Pancreas (tissue), 10 donors: ENCODE results near the gene PLXNC1. TPM values are rescaled to one million over a fixed set of nuclear protein-coding genes. Genes with fewer than 3 reads are reported as not detected.

Experiments used
- ATAC-seq, 4 donors: fragments of 200-7000 bp; cut with Tn5 transposase; one replicate each; pipeline versions ENCODE4 v1.8.0 to v1.9.1; 2020; ENCODE audit warnings: mild to moderate bottlenecking in 4 of 4, moderate library complexity in 4 of 4
- DNase-seq, 6 donors: peaks; one replicate each; pipeline ENCODE4 v3.0.0-alpha.2; 2020
- FAIRE-seq: peaks from 2 replicates; lab custom pipeline; 2012; peaks lifted over from hg19 to GRCh38; lab: Jason Lieb, UNC
- H3K27ac ChIP-seq, 4 donors: fragments of 200-600 bp; sonication (generic); 1 replicate in 3 of 4; 2 replicates in 1 of 4; pipeline versions ENCODE4 v1.5.0 to v1.8.0; 2020
- H3K27me3 ChIP-seq, 4 donors: fragments of 200-600 bp; one replicate each; pipeline ENCODE4 v1.8.0; 2021
- H3K36me3 ChIP-seq, 3 donors: fragments of 200-600 bp; sonication (generic) in 1 of 3; one replicate each; pipeline versions ENCODE4 v1.5.0 to v1.8.0; 2020 to 2021
- H3K4me1 ChIP-seq, 3 donors: fragments of 200-600 bp; one replicate each; pipeline ENCODE4 v1.8.0; 2021
- H3K4me3 ChIP-seq, 4 donors: fragments of 200-600 bp; sonication (generic) in 2 of 4; one replicate each; pipeline versions ENCODE4 v1.5.0 to v1.8.0; 2020 to 2021
- H3K9me3 ChIP-seq, 4 donors: fragments of 200-600 bp; one replicate each; pipeline ENCODE4 v1.8.0; 2021
- CTCF ChIP-seq, 4 donors: fragments of 200-600 bp; sonication (generic) in 3 of 4; IDR thresholded peaks; one replicate each; pipeline versions ENCODE4 v1.5.0 to v1.8.0; 2021; ENCODE audit warnings: antibody characterized with exemption in 4 of 4
- WGBS, 2 donors: extraction: QIAGEN DNeasy Blood & Tissue Kit; methylation state at CpG; one replicate each; pipeline ENCODE4 v1.1.7; 2013; 5-methylcytosine and 5-hydroxymethylcytosine counted together
- intact Hi-C, 3 donors: fragments of 100-400 bp; cut with DNase I; formaldehyde crosslinking; loops; one replicate each; pipeline versions ENCODE4 v1.11.1 to v1.14.2; 2022
- polyA plus RNA-seq, 2 donors: library from polyadenylated mRNA; stranded (reverse); fragments of 200-250 nt; gene quantifications; one replicate each; pipeline ENCODE4 v1.2.3, GENCODE V29; 2013
- total RNA-seq, 6 donors: library from RNA; stranded (reverse); fragmentation: NEBNext Ultra II Directional in 4 of 6; extraction: Animal tissue kit (Norgen Biotek cat#: 25700) in 4 of 6; gene quantifications; one replicate each; pipeline versions ENCODE4 v1.2.1 to v1.2.4, GENCODE V29; 2021 to 2023
- donor health status: healthy with polysubstance abuse.
- donor health status: DM: no; HTN: no; CAD: no; lungs with moderate emphysema.
- donor health status: DM: no; HTN: no; CAD: no.
- donor health status: control.
- donor health status: control.
- donor health status: Bipolar disorder and iron deficiency.
- donor health status: DM: yes; HTN: yes; CAD: no.
- donor health status: DM: no; HTN: no; CAD: no.
- donor health status: DM: no; HTN: no; CAD: no.
- donor health status: DM: yes; HTN: yes; CAD: no.

PLXNC1 gene
- total and polyA plus RNA-seq, 8 donors = 0.53 to 13.7 (median 2.0) TPM

- intact Hi-C loops = no loop called here
- Histone ChIP-seq H3K27ac (peak overlapping the region in 2 of 4 donors; percentile 8 to 34), H3K4me3 (no peak overlapping the region), H3K36me3 (no peaks in the 10 kb centered on the region), H3K9me3 (no peaks in the 10 kb centered on the region), H3K27me3 (no peaks in the 10 kb centered on the region), H3K4me1 (no peaks in the 10 kb centered on the region)
- no peak for FAIRE-seq
- no peak for TF ChIP-seq CTCF (IDR thresholded peaks at IDR 0.05)
- 67 to 76% methylated on average over 14 of the region's 14 CpGs for WGBS, 2 donors
- DNase-seq = no peak
- ATAC-seq = peak in 2 of 4 donors; percentile 30 to 52
These were observed 59.7 kb downstream of the PLXNC1 start for GRCh38 chr12:94207849-94208621.

GRCh38 chr12:94208622-94208966, 60.2 kb downstream of the PLXNC1 start:
- Histone ChIP-seq H3K4me3 (no peak overlapping the region), H3K27ac (peak overlapping the region in 2 of 4 donors; percentile 8 to 34), H3K4me1 (no peaks in the 10 kb centered on the region), H3K27me3 (no peaks in the 10 kb centered on the region), H3K9me3 (no peaks in the 10 kb centered on the region), H3K36me3 (no peaks in the 10 kb centered on the region)
- DNase-seq (no peak), ATAC-seq (no peak), FAIRE-seq (no peak)
- no peak for TF ChIP-seq CTCF (IDR thresholded peaks at IDR 0.05)
- WGBS, 2 donors = 85 to 89% methylated on average over 4 of the region's 4 CpGs
- intact Hi-C loops = no loop called here

GRCh38 chr12:94209240-94209639, 60.9 kb downstream of the PLXNC1 start:
- Histone ChIP-seq H3K27ac (no peak overlapping the region), H3K4me1 (no peaks in the 10 kb centered on the region), H3K27me3 (no peaks in the 10 kb centered on the region), H3K36me3 (no peaks in the 10 kb centered on the region), H3K9me3 (no peaks in the 10 kb centered on the region), H3K4me3 (no peak overlapping the region)
- intact Hi-C loops = no loop called here
- WGBS, 2 donors = 33 to 35% methylated on average over 8 of the region's 8 CpGs
- ATAC-seq (no peak), FAIRE-seq (no peak), DNase-seq (no peak)
- no peak for TF ChIP-seq CTCF (IDR thresholded peaks at IDR 0.05)

GRCh38 chr12:94211021-94211420, 62.6 kb downstream of the PLXNC1 start:
- Histone ChIP-seq H3K36me3 (no peaks in the 10 kb centered on the region), H3K27ac (no peak overlapping the region), H3K9me3 (no peaks in the 10 kb centered on the region), H3K4me3 (no peak overlapping the region), H3K27me3 (no peaks in the 10 kb centered on the region), H3K4me1 (no peaks in the 10 kb centered on the region)
- 50 to 58% methylated on average over 5 of the region's 5 CpGs for WGBS, 2 donors
- FAIRE-seq (no peak), ATAC-seq (no peak), DNase-seq (no peak)
- intact Hi-C loops = no loop called here
- no peak for TF ChIP-seq CTCF (IDR thresholded peaks at IDR 0.05)

- Histone ChIP-seq H3K4me1 (no peaks in the 10 kb centered on the region), H3K9me3 (no peaks in the 10 kb centered on the region), H3K27ac (no peak overlapping the region), H3K27me3 (no peaks in the 10 kb centered on the region), H3K4me3 (no peak overlapping the region), H3K36me3 (no peaks in the 10 kb centered on the region)
- no peak for DNase-seq
- ATAC-seq = no peak
- FAIRE-seq = no peak
- TF ChIP-seq CTCF (IDR thresholded peaks at IDR 0.05) = no peak
- intact Hi-C loops = no loop called here
- WGBS, 2 donors = 85 to 87% methylated on average over 3 of the region's 3 CpGs
These were observed 69.9 kb downstream of the PLXNC1 start for GRCh38 chr12:94218233-94218632.
